Measurements from ENCODE around the gene EDC4.

DNA sequence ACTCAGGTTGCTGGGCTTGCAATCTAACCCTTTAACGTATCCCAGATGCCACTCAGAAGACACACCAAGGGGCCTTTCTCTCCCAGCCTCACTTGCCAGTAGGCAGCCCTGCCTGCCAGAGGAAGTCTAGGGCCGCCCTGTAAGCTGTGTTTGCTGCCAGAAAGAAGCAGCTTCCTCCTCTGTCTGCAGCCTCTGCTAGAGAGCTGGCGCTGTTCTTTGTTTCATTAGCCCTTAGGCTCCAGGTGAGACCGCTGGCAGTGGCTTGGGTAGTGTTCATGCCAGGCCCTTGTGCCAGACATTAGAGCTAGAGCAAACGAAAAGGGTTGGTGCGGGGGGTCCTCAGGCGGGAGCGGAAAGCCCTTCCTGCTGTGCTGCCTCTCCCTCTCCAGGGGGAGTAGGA is 49.9 kb downstream of the EDC4 start:
- TF ChIP-seq, protein P1, sequence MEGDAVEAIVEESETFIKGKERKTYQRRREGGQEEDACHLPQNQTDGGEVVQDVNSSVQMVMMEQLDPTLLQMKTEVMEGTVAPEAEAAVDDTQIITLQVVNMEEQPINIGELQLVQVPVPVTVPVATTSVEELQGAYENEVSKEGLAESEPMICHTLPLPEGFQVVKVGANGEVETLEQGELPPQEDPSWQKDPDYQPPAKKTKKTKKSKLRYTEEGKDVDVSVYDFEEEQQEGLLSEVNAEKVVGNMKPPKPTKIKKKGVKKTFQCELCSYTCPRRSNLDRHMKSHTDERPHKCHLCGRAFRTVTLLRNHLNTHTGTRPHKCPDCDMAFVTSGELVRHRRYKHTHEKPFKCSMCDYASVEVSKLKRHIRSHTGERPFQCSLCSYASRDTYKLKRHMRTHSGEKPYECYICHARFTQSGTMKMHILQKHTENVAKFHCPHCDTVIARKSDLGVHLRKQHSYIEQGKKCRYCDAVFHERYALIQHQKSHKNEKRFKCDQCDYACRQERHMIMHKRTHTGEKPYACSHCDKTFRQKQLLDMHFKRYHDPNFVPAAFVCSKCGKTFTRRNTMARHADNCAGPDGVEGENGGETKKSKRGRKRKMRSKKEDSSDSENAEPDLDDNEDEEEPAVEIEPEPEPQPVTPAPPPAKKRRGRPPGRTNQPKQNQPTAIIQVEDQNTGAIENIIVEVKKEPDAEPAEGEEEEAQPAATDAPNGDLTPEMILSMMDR (IDR thresholded peaks at IDR 0.05) = no peak
- no peak for TF ChIP-seq POLR2A (IDR thresholded peaks at IDR 0.05)

All from gastroesophageal sphincter (tissue), 3 donors.